Left lung (tissue), 10 donors: ENCODE measurements around the gene DSCAM. TPM values are rescaled to one million over a fixed set of nuclear protein-coding genes. Genes with fewer than 3 reads are reported as not detected.

ENCODE experiments used
- ATAC-seq: fragments of 200-7000 bp; cut with Tn5 transposase; one replicate; pipeline ENCODE4 v1.9.1; 2020; ENCODE audit warnings: moderate library complexity
- DNase-seq, 4 donors: peaks; one replicate each; pipeline ENCODE4 v3.0.0-alpha.2; 2013 to 2020
- H3K27ac ChIP-seq, 2 donors: fragments of 200-600 bp; sonication (generic) in 1 of 2; one replicate each; pipeline versions ENCODE4 v1.5.0 to v1.8.0; 2020 to 2021
- H3K27me3 ChIP-seq, 2 donors: fragments of 200-600 bp; sonication (generic) in 1 of 2; one replicate each; pipeline versions ENCODE4 v1.5.0 to v1.8.0; 2020 to 2021
- H3K36me3 ChIP-seq, 2 donors: fragments of 200-600 bp; sonication (generic) in 1 of 2; one replicate each; pipeline versions ENCODE4 v1.5.0 to v1.8.0; 2020 to 2021
- H3K4me1 ChIP-seq, 2 donors: fragments of 200-600 bp; one replicate each; pipeline ENCODE4 v1.8.0; 2021
- H3K4me3 ChIP-seq, 2 donors: fragments of 200-600 bp; sonication (generic) in 1 of 2; one replicate each; pipeline versions ENCODE4 v1.5.0 to v1.8.0; 2020 to 2021; ENCODE audit warnings: mild to moderate bottlenecking in 1 of 2
- H3K9me3 ChIP-seq, 2 donors: fragments of 200-600 bp; sonication (generic) in 1 of 2; one replicate each; pipeline versions ENCODE4 v1.5.0 to v1.8.0; 2020 to 2021
- CTCF ChIP-seq, 2 donors: fragments of 200-600 bp; sonication (generic) in 1 of 2; IDR thresholded peaks; one replicate each; pipeline versions ENCODE4 v1.5.0 to v1.8.0; 2021; ENCODE audit warnings: antibody characterized with exemption in 2 of 2
- intact Hi-C, 2 donors: fragments of 100-400 bp; cut with DNase I; formaldehyde crosslinking; loops; one replicate each; pipeline versions ENCODE4 v1.11.2 to v1.14.2; 2022
- polyA plus RNA-seq, 6 donors: library from polyadenylated mRNA; unstranded; fragments of 120-200 nt; gene quantifications; one replicate each; pipeline ENCODE4 v1.2.1, GENCODE V29; 2013; ENCODE audit not compliant: insufficient read length in 6 of 6
- total RNA-seq, 2 donors: library from RNA; stranded (reverse); fragmentation: NEBNext Ultra II Directional; extraction: Animal tissue kit (Norgen Biotek cat#: 25700); gene quantifications; one replicate each; pipeline ENCODE4 v1.2.1, GENCODE V29; 2021
- donor health status: DM: no; HTN: yes; CAD: no.
- donor health status: DM: no; HTN: no; CAD: no.

Gene DSCAM
- total and polyA plus RNA-seq, 8 donors, result 0.03 to 0.24 (median 0.07) TPM; not detected in 1

GRCh38 chr21:40340357-40340756 is 506.6 kb downstream of the DSCAM start:
- H3K36me3 ChIP-seq, result no peaks in the 10 kb centered on the region
- H3K27ac ChIP-seq, result no peak overlapping the region
- DNase-seq (no peak), ATAC-seq (no peak)
- intact Hi-C loops, result no loop called here
- no peaks in the 10 kb centered on the region for H3K27me3 ChIP-seq
- TF ChIP-seq CTCF (IDR thresholded peaks at IDR 0.05), result no peak
- no peaks in the 10 kb centered on the region for H3K9me3 ChIP-seq
- no peaks in the 10 kb centered on the region for H3K4me1 ChIP-seq
- H3K4me3 ChIP-seq, result no peak overlapping the region

GRCh38 chr21:40339050-40339449 is 507.9 kb downstream of the DSCAM start:
- H3K27ac ChIP-seq, result no peak overlapping the region
- no peaks in the 10 kb centered on the region for H3K36me3 ChIP-seq
- no peaks in the 10 kb centered on the region for H3K9me3 ChIP-seq
- H3K27me3 ChIP-seq, result no peaks in the 10 kb centered on the region
- intact Hi-C loops, result no loop called here
- no peaks in the 10 kb centered on the region for H3K4me1 ChIP-seq
- no peak for ATAC-seq
- peak in 1 of 4 donors; percentile 61 for DNase-seq
- no peak for TF ChIP-seq CTCF (IDR thresholded peaks at IDR 0.05)
- no peak overlapping the region for H3K4me3 ChIP-seq

GRCh38 chr21:40337981-40338380 is 509.0 kb downstream of the DSCAM start:
- Histone ChIP-seq H3K4me1 (no peaks in the 10 kb centered on the region), H3K27ac (no peak overlapping the region), H3K27me3 (no peaks in the 10 kb centered on the region), H3K9me3 (no peaks in the 10 kb centered on the region), H3K36me3 (no peaks in the 10 kb centered on the region), H3K4me3 (no peak overlapping the region)
- intact Hi-C loops, result no loop called here
- no peak for DNase-seq
- no peak for ATAC-seq
- no peak for TF ChIP-seq CTCF (IDR thresholded peaks at IDR 0.05)

DNA sequence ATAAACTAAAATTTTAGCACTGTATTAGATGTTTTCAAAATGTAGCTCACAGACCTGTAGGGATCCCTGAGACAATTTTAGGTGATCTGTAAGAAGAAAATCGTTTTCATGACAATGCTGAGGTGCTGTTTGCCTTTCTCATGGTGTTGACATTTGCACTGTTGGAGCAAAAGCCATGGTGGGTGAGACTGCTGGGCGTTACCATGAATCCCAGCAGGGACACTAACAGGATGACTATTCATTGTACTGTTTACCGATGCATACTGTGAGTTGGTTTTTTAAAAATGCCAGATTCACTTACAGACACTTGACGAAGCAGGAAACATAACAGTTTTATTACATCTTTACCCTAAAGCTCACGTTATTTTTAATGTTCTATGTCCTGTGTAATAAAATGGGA is 511.3 kb downstream of the DSCAM start:
- ATAC-seq, result no peak
- Histone ChIP-seq H3K4me1 (no peaks in the 10 kb centered on the region), H3K9me3 (no peaks in the 10 kb centered on the region), H3K4me3 (no peak overlapping the region), H3K27ac (no peak overlapping the region), H3K36me3 (no peaks in the 10 kb centered on the region), H3K27me3 (no peaks in the 10 kb centered on the region)
- DNase-seq, result no peak
- no peak for TF ChIP-seq CTCF (IDR thresholded peaks at IDR 0.05)
- intact Hi-C loops, result no loop called here

DNA sequence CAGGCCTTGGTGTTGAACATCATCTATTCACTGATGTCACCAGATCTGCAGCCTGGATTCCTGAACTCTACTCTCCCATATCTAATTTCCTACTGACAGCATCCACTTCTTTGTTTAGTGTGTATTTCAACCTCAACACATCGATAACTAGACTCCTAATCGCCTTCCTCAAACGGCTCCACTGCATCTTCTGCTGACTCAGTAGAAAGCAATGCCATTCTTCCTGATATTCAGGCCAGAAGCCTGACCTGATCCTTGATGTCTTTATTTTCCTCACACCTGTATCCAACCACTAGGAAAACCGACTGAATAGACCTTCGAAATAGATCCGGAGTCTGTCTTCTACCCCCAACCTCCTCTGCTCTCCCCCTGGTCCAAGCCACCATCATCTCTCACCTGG is 512.8 kb downstream of the DSCAM start:
- Histone ChIP-seq H3K36me3 (no peaks in the 10 kb centered on the region), H3K9me3 (no peaks in the 10 kb centered on the region), H3K27ac (no peak overlapping the region), H3K27me3 (no peaks in the 10 kb centered on the region), H3K4me1 (no peaks in the 10 kb centered on the region), H3K4me3 (no peak overlapping the region)
- ATAC-seq, result no peak
- no peak for TF ChIP-seq CTCF (IDR thresholded peaks at IDR 0.05)
- DNase-seq, result no peak
- intact Hi-C loops, result no loop called here
